Measurements from ENCODE around the gene OPRM1.
"Not testable (repeated sequence)": the region's sequence is repeated elsewhere in the genome, so short reads cannot be mapped to it uniquely, and the experiment has no call there.

OPRM1 gene

GRCh38 chr6:154239392-154239791, 200.4 kb downstream of the OPRM1 start:
- no peak for DNase-seq (ENCODE audit: low read depth in 2 of 2)

DNA sequence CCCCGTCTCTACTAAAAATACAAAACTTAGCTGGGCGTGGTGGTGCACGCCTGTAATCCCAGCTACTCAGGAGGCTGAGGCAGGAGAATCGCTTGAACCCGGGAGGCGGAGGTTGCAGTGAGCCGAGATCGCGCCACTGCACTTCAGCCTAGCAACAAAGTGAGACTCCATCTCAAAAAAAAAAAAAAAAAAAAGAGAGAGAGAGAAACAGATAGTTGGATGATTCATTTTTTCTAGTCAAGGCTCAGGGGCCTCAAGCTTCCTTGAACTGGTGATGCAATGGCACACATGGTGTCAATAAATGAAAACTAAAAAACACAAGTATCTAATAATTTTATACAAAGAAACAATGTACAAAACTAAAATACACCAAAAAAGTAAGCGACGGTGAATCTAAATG, 202.0 kb downstream of the OPRM1 start:
- DNase-seq (ENCODE audit: low read depth in 2 of 2) = not testable (repeated sequence)

DNA sequence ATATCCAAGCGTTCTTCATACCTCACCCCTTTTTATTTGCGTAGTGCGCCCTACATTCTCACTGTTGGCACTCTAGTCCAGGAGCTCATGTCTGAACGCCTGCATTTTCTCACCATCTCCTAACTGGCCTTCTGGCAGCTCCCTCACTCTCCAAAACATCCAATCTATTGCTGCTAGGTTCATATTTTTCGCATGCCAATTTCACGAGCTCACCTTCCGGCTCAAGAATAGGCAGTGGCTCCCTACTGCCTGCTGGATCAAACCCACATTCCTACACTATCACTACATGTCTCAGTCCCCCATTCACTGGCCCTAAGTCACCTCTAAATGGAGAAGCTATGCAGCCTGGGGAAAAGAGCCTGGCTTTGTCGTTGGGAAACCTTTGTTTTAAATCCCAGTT, 202.5 kb downstream of the OPRM1 start:
- no peak for DNase-seq (ENCODE audit: low read depth in 2 of 2)

- no peak for DNase-seq (ENCODE audit: low read depth in 2 of 2)
Measured at GRCh38 chr6:154242617-154243357, 203.7 kb downstream of the OPRM1 start.

GRCh38 chr6:154243793-154244750, 205.0 kb downstream of the OPRM1 start:
- no peak for DNase-seq (ENCODE audit: low read depth in 2 of 2)

DNA sequence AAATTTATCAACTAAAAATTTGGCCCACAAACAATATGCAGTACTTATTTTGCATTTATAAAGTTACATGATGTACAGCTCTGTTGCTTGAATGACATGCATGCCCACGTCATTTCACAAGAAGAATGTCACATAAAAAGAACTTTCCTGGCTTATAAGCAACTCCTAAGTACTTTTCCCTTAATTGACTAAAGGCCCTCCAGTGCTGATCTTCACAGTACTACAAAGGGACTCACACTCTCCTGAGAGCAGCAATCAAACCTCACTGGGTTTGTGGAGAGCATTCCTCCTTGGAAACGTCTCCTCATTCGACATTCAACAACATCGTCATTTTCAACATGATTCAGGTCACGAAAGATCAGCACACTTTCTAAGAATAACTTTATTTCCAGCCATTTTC, 206.5 kb downstream of the OPRM1 start:
- no peak for DNase-seq (ENCODE audit: low read depth in 2 of 2)

- no peak for DNase-seq (ENCODE audit: low read depth in 2 of 2)
Measured at GRCh38 chr6:154246723-154247118, 207.7 kb downstream of the OPRM1 start.

GRCh38 chr6:154247119-154247861, 208.2 kb downstream of the OPRM1 start:
- DNase-seq (ENCODE audit: low read depth in 2 of 2) = no peak

DNA sequence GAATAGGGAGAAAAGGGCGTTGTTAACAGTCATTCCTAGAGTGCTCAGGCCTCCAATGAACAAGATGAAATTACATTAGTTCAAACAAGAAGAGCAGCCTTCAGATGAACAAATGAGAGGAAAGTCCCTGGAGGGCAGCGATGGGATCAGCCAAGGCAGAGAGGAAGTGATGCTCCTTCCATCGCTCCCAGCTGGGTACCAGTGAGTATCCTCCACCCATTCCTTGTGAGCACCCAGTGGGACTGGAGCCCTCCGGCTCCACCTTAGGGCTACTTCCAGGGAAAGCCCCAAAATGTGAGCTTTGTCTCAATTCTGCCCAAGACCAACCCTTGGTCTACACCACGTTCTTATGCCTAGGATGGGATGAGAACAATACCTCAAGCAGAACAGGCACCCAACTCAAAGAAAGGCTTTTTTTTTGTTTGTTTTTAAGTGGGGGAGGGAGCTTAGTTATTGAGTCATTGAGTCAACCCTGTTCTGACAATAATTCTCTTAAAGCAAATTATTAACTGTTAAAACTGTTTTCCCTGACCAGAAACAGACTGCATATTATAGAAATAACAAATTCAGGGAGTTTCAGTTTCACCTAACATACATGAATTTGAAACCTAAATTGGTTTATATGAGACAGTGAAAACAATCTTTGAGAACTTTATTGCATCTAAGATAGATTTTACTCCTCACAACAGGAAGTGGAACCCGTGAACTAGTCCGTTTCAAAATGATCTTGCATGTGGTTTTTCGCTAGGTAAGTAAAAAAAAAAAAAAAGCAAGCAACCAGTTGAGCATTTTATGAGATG, 210.7 kb downstream of the OPRM1 start:
- DNase-seq (ENCODE audit: low read depth in 2 of 2) = no peak

GRCh38 chr6:154251116-154251515, 212.1 kb downstream of the OPRM1 start:
- no peak for DNase-seq (ENCODE audit: low read depth in 2 of 2)

- no peak for DNase-seq (ENCODE audit: low read depth in 2 of 2)
Measured at GRCh38 chr6:154252678-154253077, 213.6 kb downstream of the OPRM1 start.

DNA sequence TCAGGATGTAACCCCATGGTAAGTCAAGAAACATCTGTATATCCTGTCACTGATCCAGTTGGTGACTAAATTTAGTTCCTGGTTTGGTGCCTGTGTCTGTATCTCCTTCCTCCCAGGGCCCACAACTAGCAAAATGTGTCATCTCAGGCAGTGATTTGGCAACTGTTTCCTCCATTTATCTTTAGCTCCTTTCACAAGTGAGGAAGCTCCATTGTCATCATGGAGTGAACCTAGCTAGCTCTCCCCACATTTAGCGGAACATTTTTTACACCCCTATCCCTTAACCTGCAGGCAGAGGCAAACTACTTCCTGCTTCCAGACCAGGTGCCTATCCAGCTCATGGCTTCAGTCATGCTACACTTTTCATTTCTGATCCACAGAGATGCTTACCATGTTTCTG, 218.0 kb downstream of the OPRM1 start:
- DNase-seq (ENCODE audit: low read depth in 2 of 2) = no peak

DNA sequence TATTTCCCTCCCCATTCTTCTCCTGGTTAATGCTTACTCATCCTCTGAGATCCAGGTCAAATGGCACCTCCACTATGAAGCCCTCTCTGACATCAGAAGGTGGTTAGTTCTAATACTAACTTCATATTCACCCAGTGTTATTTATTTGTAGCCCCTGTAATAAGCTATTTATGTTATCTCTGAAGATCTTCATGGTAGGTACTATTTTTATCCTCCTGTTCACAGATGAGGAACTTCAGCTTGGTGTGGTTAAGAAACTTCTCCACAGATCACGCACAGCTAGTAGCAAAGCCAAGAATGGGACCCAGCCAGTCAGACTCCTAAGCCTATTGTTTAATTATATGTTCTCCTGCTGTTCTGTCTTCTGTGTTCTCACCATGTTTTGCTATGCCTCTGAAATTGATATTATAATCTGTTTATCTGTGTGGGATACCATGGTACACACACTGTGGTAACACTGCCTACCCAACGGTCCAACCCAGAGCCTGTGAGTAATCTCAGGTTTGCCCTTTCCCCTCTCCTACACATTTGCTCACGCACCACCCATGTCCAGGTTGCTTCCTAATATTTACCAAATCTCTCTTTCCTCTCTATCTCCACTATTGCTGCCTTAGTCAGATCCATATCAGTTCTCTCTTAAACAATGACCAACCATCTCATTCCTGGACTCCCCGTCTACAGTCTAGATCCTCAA, 219.2 kb downstream of the OPRM1 start:
- no peak for DNase-seq (ENCODE audit: low read depth in 2 of 2)

GRCh38 chr6:154261688-154262397, 222.8 kb downstream of the OPRM1 start:
- DNase-seq (ENCODE audit: low read depth in 2 of 2) = no peak

GRCh38 chr6:154266560-154267099, 227.6 kb downstream of the OPRM1 start:
- no peak for DNase-seq (ENCODE audit: low read depth in 2 of 2)

DNA sequence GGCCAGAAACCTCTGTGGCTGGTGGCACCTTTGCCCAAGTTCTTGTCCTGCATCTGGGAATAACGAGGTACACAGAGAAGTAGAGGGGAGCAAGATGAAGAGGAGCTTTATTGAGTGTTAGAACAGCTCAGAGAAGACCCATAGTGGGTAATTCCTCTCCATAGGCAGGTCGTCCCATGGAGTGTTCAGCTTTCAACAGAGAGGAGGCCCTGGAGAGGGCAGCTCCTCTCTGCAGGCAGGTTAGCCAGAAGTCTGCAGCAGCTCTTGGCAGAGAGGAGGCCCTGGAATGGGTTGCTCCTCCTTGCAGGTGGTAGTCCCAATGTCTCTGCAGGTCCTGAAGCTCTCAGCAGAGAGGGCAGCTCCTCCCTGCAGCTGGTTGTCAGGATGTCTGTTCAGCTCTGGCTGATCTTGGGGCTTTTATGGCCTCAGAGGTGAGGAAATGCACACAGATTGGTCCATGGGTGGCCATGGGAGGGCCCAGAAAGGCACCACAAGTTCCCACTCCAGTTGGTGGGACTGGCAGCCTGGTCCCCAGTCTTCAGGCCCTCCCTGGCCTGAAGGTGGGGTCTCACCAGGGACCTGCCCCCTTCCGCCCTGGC, 228.6 kb downstream of the OPRM1 start:
- DNase-seq (ENCODE audit: low read depth in 2 of 2) = no peak

DNA sequence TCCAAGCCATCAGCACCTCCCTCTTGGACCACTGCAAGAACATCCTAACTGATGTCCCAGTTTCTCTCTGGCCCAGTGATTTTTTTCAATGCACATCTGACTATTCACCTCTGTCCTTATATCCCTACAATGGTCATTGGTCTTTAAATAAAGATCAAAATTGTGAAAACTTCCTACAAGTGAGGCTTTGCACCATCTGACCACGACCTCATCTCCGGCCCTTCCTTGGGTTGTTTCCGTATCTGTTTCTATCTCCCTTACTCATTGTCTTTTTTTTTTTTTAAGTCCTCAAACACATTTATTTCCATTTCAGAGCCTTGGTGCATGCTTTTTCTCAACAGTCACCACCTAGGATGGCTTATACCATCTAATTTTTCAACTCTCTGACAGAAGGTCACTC, 229.4 kb downstream of the OPRM1 start:
- DNase-seq (ENCODE audit: low read depth in 2 of 2) = no peak

GRCh38 chr6:154274168-154274567, 235.1 kb downstream of the OPRM1 start:
- DNase-seq (ENCODE audit: low read depth in 2 of 2) = no peak
